ENCODE results near the gene DUOX2.
"Not testable (repeated sequence)": the region's sequence is repeated elsewhere in the genome, so short reads cannot be mapped to it uniquely, and the experiment has no call there.

DUOX2 gene

DNA sequence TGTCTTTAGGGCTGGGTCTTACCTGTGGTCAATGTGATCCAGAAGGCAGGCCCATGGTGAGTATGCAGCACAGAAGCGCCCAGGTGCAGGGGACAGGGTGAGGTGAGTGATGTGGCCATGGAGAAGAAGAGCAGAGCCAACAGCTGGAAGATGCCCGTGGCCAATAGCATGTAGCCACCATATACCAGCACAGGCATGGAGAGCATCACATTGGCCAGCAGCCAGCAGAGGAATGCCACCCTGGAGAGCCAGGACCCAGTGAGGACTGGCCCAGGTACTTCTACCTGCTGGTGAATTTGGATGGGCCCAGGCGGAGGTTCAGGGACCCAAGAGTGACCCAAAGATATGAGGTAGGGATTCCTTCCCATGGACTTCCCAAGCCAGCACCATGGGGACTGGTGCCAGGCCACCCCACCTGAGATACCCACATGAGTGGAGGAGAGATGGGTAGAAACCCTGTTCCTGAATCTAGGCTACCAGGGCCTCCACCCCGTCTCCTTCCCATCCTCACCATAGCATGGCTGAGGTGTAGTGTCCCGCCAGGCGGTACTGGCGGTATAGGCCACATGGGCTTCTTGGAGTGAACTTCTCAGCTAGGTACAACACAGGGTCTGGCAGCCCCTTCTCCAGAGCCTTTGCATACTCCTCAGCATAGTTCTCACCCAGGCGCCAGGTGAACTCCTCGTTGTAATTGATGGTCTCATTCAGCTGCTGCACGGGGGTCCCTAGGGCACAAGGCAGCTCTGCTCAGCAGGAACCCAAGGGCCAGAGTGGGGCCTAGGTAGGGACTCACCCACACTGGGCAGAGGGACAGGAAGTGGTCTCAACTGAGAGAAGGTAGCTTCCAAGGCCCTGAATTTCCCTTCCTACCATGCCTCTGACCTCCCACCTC lies 6.4 kb upstream of the DUOX2 start:
- DNase-seq: no peak

DNA sequence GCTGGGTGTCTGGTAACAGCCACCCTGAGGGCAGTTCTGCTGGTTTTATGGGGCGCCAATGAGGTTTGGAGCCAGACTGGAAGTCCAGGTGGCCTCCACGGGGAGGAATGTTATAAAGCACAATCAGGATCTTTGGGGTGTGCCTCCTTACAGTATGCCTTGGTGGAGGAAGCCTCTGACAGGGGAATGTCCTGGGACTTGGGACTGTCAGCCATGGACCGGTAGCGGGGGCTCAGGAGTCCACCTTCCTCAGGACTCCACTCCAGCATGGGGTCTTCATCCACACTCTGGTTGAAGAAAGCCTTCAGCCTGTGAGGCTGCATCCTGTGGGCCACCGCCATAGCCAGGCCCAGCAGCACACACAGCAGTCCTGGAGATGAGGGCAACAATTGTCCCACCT lies 5.0 kb upstream of the DUOX2 start:
- DNase-seq: no peak

DNA sequence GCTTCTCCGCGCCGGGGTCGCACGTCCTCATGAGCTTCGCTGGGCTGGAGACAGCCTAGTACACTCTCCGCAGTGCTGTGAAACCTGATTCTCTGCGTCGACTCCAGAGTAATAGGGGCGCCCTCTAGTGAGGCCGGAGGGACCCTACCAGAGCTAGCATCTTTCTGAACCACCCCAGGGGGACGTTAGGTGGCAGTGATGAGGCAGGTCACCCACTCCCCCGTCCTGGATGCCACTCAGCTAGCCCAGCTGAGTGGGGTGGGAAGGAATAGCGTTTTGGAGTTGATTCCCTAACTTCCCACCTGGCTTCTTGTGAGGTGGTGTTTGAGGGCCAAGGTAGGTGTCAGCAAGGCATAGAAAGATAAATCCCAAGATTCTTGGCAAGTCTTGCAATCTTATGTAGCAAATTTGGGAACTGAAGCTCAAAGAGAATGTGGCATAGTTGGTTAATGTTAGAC lies 4.2 kb upstream of the DUOX2 start:
- peak in 50 of 51 donors; percentile 8 to 93 (median 72) for DNase-seq

DNA sequence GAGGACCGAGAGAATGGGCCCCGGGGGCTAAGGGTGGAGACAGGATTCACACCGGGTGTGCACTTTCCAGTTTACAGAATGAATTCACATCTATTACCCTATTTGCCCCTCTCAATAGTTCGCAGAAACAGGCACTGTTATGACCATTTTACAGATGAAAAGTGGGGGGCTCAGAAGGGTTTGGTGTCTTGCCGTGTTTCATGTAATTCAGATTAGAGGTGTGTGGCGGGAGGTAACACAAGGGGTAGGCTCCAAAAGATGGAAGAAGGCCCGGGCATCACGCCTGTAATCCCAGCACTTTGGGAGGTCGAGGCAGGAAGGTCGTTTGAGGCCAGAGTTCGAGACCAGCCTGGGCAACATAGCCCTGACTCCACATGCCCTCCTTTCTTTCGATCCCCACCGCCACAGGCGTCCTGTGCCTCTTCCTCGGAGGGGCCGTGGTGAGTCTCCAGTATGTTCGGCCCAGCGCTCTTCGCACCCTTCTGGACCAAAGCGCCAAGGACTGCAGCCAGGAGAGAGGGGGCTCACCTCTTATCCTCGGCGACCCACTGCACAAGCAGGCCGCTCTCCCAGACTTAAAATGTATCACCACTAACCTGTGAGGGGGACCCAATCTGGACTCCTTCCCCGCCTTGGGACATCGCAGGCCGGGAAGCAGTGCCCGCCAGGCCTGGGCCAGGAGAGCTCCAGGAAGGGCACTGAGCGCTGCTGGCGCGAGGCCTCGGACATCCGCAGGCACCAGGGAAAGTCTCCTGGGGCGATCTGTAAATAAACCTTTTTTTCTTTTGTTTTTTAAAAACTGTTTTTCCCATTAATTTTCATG lies 3.5 kb upstream of the DUOX2 start:
- no peak for DNase-seq

DNA sequence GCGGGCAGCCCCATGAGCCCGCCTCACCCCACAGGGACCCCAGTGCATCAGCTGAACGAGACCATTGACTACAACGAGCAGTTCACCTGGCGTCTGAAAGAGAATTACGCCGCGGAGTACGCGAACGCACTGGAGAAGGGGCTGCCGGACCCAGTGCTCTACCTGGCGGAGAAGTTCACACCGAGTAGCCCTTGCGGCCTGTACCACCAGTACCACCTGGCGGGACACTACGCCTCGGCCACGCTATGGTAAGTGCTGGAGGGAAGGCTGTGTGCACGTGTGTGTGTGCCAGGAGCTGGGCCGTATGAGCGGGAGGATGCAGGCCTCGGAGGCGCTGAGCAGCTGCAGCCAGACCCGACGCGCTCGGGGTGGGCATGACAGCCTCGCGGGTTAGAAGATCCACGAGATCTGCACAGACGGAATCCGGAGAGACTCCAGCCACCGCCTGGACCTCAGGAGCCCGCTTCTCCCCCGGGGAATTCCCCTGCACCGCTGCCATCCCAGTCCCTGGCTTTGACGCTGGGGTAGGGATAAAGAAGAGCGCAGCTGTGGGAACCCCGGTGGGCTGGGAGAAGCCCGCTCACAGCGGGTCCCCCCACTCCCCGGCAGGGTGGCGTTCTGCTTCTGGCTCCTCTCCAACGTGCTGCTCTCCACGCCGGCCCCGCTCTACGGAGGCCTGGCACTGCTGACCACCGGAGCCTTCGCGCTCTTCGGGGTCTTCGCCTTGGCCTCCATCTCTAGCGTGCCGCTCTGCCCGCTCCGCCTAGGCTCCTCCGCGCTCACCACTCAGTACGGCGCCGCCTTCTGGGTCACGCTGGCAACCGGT lies 2.7 kb upstream of the DUOX2 start:
- DNase-seq: no peak

DNA sequence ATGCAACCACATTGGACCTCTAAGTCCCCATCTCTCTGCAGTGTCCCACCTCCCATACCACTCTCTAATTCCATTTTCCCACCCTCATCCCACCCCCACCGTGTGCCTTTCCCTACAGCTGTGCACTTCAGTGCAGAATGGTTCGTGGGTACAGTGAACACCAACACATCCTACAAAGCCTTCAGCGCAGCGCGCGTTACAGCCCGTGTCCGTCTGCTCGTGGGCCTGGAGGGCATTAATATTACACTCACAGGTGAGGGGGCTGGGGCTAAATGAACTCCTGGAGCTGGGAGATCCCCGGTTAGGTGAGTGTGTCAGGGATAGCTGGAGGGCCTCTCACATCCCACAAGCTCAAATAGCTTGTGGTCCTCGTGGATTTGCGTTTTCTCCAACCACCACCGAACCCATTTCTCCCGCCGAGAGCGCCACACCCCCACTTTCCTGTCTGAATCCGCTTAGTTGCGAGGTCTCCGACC lies 2.1 kb upstream of the DUOX2 start:
- DNase-seq: no peak

DNA sequence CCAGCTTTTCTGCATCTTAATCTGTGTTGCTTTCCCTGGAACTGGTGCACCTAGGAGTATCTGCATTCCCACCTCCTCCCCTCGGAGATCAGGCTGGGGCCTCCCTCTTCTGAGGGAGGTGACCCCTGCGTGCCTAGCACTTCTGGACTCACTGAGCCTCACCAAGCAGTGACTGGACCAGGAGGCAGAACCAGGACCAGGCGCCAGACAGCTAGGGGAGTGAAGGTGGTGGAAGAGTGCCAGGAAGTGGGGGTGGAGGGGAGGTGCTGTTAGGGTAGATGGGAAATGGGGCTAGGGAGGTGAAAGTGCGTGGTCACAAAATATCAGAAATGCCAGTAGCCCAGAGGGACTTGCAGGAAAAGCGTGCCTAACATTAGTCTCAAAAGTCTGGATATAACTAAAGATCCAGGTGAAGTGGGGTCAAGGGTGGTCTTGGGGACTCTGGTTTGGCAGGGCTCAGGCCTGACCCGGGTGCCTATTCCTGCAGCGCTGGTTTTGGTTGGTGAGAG lies 1.4 kb upstream of the DUOX2 start:
- DNase-seq: no peak

DNA sequence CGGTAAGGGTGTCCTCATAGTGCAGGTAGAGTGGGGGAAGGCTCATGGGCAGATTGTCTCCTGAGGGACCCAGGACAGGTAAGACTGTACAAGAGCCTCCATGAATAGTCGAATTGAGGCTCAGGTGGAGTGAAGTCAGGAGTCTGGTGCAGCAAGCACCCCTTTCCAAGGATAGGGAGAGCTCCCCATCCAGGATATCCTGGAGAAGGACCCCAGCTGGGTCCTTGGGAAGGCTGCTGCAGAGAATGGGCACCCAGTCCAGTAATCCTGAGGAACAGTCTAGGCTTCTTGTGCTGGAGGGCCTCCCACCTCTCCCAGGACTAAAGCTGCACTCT lies 746 bp upstream of the DUOX2 start:
- no peak for DNase-seq

DNA sequence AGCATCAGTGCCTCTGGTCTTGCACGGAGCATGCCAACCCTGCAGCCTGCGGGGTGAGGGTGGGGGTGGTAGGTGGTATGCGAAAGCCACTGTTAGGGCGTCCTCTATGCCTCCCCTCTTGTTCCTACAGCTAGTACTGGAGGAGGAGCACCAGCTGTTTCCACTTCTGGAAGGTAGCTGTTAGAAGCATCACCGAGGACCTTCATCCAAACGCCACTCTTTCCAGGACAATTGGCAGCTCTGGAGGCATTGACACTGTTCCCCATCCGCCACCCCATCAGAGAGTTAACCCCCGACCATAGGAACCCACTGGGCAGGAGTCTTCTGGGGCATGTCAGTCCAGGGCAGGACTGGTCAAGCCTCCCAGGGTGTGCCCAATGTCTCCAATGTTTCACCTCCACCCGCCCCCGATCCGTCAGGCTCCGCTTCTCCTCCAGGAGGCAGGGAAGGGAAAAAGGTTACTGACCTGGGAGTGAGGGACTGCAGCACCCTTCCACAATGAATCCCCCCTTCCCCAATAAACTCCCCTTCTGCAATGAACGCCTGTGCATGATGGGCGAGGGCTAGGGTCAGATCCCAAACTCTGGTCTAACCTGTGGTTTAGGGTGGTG lies 487 bp downstream of the DUOX2 start:
- DNase-seq: no peak

DNA sequence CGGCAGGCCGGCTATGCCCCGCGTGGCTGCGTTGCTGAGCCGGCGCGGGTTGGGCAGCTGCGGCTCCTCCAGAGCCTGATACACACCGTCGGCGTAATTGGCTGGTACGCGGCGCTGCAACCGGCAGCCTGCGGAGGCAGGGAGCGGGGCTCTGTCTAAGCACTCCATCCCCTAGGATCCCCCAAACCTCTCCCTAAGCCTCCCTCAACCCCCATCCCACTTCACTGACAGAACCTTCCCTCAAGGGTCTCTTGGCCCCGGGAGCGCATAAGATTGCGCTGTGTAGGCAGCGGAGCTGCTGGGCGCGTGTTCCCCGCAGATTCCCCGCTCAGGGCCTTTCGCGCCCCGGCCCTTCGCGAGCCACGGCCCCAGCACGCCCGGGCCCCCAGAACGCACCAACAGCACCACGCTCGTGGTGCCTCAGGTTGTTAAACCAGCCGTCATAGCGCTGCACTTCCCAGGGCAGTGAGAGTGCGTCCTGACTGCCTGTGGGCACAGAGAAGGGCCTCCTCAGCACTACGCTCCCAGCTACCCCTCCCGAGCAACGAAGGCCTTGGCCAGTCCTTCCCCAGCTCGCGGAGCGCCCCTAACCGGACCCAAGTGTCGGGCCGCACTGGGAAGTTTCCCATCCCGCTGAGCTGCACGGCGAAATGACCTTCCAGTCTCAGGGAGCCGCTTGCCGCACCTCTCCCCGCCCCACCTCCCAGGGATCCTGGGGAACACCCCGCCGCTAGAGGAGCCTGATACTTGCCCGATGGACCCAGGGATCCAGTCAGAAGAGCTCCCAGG lies 1.2 kb downstream of the DUOX2 start:
- no peak for DNase-seq

DNA sequence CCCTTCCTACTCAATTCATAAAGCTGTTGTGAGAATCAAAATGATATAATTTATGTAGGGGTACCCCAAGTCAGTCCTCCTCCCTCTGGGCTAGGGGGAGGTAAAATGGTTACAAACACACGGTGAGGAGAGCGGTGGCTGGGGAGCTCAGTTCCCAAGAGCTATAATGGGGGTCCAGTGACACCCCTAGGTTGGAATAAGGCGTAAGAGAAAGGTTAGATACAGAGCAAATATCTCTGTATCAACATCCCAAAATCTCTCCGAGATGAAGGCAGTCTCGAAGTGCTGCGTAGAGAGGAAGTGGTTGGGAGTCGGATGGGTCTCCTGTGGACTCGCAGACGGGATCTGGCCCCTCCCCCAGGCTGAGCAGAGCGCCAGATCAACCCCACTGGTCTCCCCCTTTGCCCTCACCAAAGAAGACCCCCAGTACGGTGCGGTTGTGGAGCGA lies 1.8 kb downstream of the DUOX2 start:
- DNase-seq: no peak

DNA sequence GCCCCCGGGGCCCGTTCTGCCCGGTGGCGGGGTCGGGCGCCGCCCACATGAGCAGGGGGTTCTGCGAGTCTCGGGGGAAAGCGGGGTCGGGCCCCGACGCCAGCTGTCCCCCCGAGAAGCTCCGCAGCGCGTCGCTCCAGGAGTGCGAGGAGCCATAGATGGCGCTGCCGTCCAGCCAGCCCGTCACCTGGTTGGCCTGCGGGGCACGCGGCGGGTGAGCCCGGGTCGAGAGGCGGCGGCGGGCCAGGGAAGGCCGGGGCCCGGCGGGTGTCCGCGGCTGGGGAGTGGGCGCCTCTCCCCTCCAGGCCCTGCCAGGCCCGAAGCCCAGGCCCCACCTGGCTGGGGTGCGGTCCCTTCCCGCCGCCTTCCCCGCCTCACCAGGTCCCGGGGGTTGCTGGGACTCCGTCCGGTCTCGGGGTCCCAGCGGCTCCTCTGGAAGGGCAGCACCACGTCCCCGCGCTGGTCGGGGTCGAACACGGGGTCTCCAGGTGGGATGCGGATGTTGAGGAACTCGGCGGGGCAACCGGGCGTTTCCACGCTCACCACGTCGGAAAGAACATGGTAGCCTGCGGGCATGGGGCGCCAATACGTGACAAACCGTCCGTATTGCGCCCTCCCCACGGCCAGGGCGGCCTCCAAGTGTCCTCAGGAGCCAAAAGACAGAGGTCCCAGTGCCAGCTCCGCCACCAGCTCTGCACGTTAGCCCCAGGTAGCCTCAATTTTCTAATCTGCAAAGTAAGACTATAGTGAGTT lies 2.4 kb downstream of the DUOX2 start:
- no peak for DNase-seq

DNA sequence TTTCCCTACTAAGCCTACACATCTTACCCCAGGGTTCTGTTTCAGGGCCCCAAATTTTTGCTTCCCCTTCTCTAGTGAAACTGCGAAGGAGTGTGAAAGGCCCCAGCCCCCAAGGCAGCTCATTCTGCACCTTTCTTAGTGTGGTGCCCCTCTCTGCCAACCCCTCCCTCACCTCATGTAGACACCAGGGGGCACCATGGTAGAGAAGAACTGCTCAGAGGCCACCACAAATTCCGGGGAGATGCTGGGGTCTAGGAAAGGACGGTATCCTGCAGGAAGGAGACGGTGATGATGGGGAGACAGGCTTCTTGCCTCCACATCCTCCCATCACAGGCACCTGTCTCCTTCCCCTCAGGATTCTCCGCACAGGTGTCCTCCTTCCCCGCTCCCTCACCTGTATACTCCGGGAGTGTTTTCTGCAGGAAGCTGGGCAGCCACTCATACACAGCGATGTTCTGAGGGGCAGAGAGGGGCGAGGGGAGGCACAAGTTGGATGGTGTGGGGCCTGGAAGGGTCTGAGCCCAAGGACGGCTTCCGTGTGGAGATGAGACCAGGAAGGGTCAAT lies 3.6 kb downstream of the DUOX2 start:
- DNase-seq: no peak

DNA sequence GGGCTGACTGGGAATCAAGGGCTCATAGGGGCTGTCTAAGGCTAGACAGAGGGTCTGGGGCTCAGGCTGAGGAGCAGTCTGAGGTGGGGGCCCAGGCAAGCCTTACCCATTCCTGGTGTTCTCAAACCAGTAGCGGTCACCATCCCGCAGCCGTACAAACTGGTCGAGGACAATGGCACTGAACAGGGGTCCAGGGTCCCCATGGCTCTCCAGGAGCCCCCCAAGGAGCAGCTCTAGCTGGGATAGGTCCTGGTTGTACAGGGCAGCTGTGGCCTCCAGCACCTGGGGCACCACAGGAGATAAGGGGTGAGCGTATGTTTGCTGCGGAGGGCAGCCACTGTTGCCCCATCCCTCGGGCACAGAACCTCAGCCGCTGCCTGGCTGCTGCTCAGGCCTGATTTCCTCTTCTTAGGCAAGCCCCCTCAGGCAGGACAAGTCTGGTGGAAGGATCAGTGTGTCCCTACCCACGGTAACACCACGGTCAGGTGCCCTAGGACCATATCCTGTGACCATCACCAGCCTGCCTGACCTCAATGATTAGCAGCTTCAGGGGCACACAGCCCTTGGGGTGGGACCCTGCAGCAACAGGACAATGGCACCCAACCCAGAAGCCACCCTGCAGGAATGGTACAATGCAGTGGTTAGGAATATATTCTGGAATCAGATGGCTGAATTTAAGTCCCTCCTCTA lies 5.9 kb downstream of the DUOX2 start:
- DNase-seq: no peak

DNA sequence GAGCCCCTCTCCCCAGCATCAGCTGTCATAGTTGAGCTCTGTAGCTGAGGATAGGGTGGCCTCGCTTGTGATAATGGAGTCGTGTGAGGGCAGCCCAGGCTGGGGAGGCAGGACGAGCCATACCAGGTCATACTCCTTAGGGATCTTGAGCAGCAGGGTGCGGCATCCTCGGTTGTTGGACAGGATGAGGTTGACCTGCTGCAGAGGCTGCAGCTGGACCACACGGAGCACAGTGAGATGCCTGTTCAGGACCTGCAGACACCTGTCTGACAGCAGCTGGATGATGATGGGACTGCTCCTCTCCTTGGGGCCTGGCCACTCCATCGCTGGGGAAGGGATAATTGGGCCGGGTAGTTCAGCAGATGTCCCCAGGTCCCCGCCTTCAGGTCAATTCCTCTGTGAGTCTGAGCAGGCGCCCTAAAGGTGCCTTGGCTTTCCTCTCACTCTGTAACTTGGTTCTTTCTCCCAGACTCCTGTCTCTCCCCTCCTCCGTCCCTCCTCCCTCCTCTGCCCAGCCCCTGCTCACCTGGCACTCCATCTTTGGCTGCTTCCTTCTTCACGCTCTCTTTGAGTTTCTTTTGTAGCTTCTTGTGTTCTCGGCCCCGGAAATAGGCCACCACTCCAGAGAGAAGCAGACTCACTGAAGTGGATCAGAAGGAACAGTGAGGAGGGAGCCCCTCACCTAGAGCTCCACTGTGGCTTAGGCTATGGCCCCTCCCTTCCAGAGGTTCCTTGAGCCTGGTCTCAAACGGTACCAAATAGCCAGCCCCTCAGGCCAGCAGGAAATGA lies 7.8 kb downstream of the DUOX2 start:
- DNase-seq: no peak

DNA sequence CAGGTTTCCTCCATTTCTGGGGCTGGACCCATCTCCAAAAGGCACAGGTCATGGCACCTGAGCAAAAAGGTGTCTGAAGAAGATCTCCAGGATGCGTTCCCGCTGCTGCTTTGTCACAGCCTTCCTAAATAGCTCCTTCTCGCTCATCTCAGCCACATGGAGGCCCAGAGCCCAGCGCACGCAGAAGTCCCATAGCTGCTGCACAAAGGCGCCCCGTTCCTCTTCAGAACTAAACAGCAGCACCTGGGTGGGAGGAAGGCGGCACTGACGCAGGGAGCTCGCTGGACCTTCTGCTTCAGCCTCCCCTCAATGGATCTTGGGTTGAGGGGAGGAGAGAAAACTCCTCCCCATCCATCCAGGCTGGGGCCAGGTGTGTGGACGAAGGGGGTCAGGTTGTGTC lies 8.4 kb downstream of the DUOX2 start:
- DNase-seq: no peak

DNA sequence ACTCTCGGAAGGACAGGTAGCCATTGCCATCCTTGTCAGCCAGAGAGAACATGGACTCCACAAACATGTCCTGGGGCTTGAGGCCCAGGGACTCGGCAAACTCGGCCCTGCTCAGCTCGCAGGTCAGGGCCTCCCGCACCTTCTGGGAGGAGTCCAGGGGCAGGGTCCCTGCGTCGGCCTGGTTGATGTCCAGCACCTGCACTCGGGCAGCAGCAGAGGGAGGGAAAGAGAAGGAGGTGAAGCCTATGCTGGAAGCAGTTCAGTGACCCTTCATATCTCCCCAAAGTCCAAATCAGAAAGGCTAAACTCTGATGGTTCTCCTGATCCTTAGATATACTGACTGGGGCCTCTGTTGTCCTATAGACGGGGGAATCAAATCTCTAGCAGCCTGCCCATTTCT lies 9.8 kb downstream of the DUOX2 start:
- DNase-seq: not testable (repeated sequence)

DNA sequence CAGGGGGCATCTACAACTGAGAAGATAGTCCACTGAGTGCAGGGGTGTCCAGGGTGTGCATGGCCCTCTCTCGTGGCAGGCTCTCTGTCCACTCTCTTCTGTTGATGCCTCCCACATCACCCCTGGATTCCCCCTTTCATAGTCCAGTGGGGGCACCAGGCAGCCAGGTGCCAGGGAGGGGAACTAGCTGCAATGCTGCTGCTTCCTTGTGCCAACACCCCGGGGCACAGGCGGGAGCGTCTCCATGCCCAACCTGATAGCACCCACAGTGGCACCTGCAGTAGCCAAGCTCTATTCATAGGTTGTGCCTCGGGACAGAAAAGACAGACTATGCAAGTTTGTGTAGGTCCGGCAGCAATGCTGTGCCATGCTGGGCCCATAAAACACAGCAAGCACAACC lies 11.7 kb downstream of the DUOX2 start:
- no peak for DNase-seq

All from hypothalamus (tissue), 51 donors.